DOHH2 (cell line): ENCODE results near the gene FMNL2.

Experiments used
- CTCF ChIP-seq: fragments of 200-600 bp; sonication (generic); IDR thresholded peaks from one replicate; pipeline ENCODE4 v1.5.1; 2014; ENCODE audit warnings: antibody characterized with exemption, mild to moderate bottlenecking, low read depth, low read length; ENCODE audit not compliant: poor library complexity, severe bottlenecking
- EZH2phosphoT487 ChIP-seq: fragments of 200-600 bp; sonication (generic); IDR thresholded peaks from 2 replicates; pipeline ENCODE4 v1.6.1; 2017; ENCODE audit warnings: borderline replicate concordance, mild to moderate bottlenecking, antibody characterized with exemption, low read length, moderate library complexity, mixed read lengths

- TF ChIP-seq CTCF (no peak), EZH2phosphoT487 (no peak)
Observed at GRCh38 chr2:152622219-152622618, 287.2 kb downstream of the FMNL2 start.
